Mesothelial cell of epicardium (in vitro differentiated cells): ENCODE data around the gene LGR4. TPM values are rescaled to one million over a fixed set of nuclear protein-coding genes. Genes with fewer than 3 reads are reported as not detected.

Source experiments
- DNase-seq, 2 experiments: peaks; one replicate each; pipeline ENCODE4 v3.0.0; 2021; ENCODE audit warnings: low spot score in 2 of 2; ENCODE audit not compliant: unreplicated experiment in 2 of 2
- H3K27ac Mint-ChIP-seq: 2 replicates; pipeline ENCODE4 v1.8.0; 2021; ENCODE audit warnings: mixed read lengths
- H3K27me3 Mint-ChIP-seq: 2 replicates; pipeline ENCODE4 v1.8.0; 2021; ENCODE audit warnings: low read depth, mixed read lengths
- H3K36me3 Mint-ChIP-seq: 2 replicates; pipeline ENCODE4 v1.8.0; 2021; ENCODE audit warnings: mixed read lengths
- H3K4me1 Mint-ChIP-seq: 2 replicates; pipeline ENCODE4 v1.8.0; 2021; ENCODE audit warnings: mixed read lengths
- H3K4me3 Mint-ChIP-seq: 2 replicates; pipeline ENCODE4 v1.8.0; 2021; ENCODE audit warnings: mild to moderate bottlenecking, moderate library complexity, mixed read lengths
- H3K9me3 Mint-ChIP-seq: 2 replicates; pipeline ENCODE4 v1.8.0; 2021; ENCODE audit warnings: mixed read lengths
- microRNA-seq: library from miRNA; unstranded; fragments of <30 nt; microRNA quantifications from one replicate; pipeline ENCODE4 v1.2.0, GENCODE V29; 2021; ENCODE audit warnings: inconsistent platforms, mixed read lengths
- total RNA-seq: library from RNA; stranded (reverse); gene quantifications from 3 replicates; pipeline ENCODE4 v1.2.1, GENCODE V29; 2021
- TF ChIP-seq, protein P1 (sequence below): fragments of 200-600 bp; sonication (generic); IDR thresholded peaks from one replicate; pipeline ENCODE4 v1.5.0; 2021; ENCODE audit warnings: antibody characterized with exemption; ENCODE audit not compliant: unreplicated experiment

The LGR4 gene
- total RNA-seq, 1 donor from 2014 or later = 28.2 TPM

DNA sequence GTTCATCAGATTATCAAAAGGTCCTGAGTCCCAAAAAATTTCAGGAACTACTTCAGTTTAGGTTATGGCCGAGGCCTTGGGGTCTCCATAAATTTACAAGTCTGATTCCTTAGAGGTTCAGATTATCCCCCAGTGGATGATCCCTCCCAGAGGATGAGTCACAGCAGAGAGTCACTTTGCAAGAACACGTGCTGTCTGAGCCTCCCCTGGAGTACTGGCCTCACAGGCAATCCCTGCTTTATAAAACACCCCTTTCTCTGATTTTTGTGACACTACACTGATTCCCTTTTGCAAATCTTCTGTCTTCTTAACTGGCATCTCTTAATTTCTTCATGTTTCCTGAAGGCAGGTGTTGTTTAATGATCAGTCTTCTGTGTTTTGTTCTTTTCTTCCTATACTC lies 154.8 kb downstream of the LGR4 start:
- TF ChIP-seq, protein P1, sequence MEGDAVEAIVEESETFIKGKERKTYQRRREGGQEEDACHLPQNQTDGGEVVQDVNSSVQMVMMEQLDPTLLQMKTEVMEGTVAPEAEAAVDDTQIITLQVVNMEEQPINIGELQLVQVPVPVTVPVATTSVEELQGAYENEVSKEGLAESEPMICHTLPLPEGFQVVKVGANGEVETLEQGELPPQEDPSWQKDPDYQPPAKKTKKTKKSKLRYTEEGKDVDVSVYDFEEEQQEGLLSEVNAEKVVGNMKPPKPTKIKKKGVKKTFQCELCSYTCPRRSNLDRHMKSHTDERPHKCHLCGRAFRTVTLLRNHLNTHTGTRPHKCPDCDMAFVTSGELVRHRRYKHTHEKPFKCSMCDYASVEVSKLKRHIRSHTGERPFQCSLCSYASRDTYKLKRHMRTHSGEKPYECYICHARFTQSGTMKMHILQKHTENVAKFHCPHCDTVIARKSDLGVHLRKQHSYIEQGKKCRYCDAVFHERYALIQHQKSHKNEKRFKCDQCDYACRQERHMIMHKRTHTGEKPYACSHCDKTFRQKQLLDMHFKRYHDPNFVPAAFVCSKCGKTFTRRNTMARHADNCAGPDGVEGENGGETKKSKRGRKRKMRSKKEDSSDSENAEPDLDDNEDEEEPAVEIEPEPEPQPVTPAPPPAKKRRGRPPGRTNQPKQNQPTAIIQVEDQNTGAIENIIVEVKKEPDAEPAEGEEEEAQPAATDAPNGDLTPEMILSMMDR = no peak
- Mint-ChIP-seq H3K27me3 (no peaks in the 10 kb centered on the region), H3K4me3 (no peak overlapping the region), H3K9me3 (peaks cover 7% of the 10 kb centered on the region), H3K36me3 (peaks cover 8% of the 10 kb centered on the region), H3K4me1 (peaks cover 14% of the 10 kb centered on the region), H3K27ac (no peak overlapping the region)
- no peak for DNase-seq

Small RNA genes within 50 kb of the gene (microRNA-seq; reads per million reads assigned to microRNA genes)
- gene MIR8087 = not detected

Other genes starting within 250 kb of the LGR4 start
- 11.1 to 13.9 TPM (median 13.5 TPM) in 3 replicates for gene CCDC34, start 109.6 kb downstream of the LGR4 start, total RNA-seq
- gene LIN7C, start 34.0 kb upstream of the LGR4 start, total RNA-seq = 26.0 to 27.8 TPM (median 26.5 TPM) in 3 replicates
- gene BDNF, start 227.7 kb upstream of the LGR4 start, total RNA-seq = 7.1 to 8.5 TPM (median 7.9 TPM) in 3 replicates